Activated CD4-positive, alpha-beta T cell treated with anti-CD3 and anti-CD28 coated beads for 36 hours (primary cell): ENCODE measurements around the gene CUL7. TPM values are rescaled to one million over a fixed set of nuclear protein-coding genes. Genes with fewer than 3 reads are reported as not detected.

Source experiments
- ATAC-seq: fragments of 200-7000 bp; cut with Tn5 transposase; one replicate; pipeline ENCODE4 v1.10.0; 2021; ENCODE audit warnings: mild to moderate bottlenecking, moderate library complexity
- CTCF ChIA-PET: fragments of 350-600 bp; sonication (Branson Sonifier 250); formaldehyde crosslinking; loops from one replicate; lab custom pipeline; 2021; ENCODE audit warnings: antibody characterized with exemption; lab: Charles Lee
- POLR2A ChIA-PET: fragments of 350-600 bp; sonication (Branson Sonifier 250); formaldehyde crosslinking; loops from one replicate; lab custom pipeline; 2021; ENCODE audit warnings: antibody characterized with exemption, inconsistent platforms; lab: Charles Lee
- DNase-seq: peaks from one replicate; pipeline ENCODE4 v3.0.0-alpha.2; 2020
- H3K27ac Mint-ChIP-seq: one replicate; pipeline ENCODE4 v1.8.0; 2021; ENCODE audit warnings: mixed read lengths
- H3K27me3 Mint-ChIP-seq: one replicate; pipeline ENCODE4 v1.8.0; 2021; ENCODE audit warnings: mixed read lengths
- H3K36me3 Mint-ChIP-seq: one replicate; pipeline ENCODE4 v1.8.0; 2021; ENCODE audit warnings: low read depth, mixed read lengths
- H3K4me1 Mint-ChIP-seq: one replicate; pipeline ENCODE4 v1.8.0; 2021; ENCODE audit warnings: mixed read lengths
- H3K4me3 Mint-ChIP-seq: one replicate; pipeline ENCODE4 v1.8.0; 2021; ENCODE audit warnings: mild to moderate bottlenecking, moderate library complexity, mixed read lengths
- H3K9me3 Mint-ChIP-seq: one replicate; pipeline ENCODE4 v1.8.0; 2021; ENCODE audit warnings: low read depth, mixed read lengths
- intact Hi-C, 2 experiments: fragments of 100-400 bp; cut with DNase I in 1 of 2; cut with micrococcal nuclease in 1 of 2; formaldehyde crosslinking; loops; one replicate each; pipeline versions ENCODE4 v1.14.2 to v1.15.1; 2022 to 2024; cut with DNase I, micrococcal nuclease
- total RNA-seq, 2 experiments: library from RNA; stranded (reverse); gene quantifications; one replicate each; pipeline ENCODE4 v1.2.3, GENCODE V29; 2021

The CUL7 gene
- total RNA-seq, 2 experiments from 2014 or later: 16.3 to 18.0 TPM

DNA sequence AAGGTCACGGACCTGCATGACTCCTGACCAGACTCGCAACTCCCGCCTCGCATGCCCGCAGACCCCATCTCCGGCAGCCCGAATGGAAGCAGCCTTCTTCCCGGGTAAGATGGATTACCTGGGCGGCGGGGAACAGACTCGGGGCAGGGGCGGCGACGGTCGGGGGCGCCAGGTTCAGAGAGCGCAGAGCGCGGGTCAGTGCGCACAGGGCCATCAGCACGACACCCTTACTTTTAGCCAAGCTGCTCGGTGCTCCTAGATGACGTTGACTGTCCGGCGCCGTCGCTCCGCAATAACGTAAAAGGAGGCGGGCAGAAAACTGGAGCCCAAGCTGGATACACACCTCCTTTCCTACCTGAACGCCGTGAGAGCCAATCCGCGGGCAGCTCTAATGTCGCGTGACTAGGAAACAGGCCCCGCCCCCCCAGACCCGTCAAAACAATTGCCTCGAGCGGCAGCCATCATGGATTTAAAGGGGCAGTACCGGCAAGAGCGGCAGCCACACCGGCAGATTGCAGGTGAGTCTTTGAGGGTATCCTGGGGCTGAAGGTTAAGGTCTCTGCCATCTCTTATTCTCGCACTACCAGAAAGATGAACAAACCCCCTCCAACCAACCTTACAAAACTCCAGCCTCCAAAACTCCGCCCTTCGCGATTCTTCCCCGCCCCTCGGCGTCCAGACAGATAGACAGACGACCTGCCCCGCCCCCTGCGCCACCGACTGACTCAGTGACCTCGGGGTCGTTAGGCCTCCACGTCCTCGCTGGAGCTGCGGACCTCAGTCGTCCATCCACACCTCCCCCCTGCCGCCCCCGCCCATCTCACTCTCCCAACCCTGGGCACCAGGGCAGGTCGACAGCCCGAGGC, 5.8 kb upstream of the CUL7 start, which contains the start of the genes KLC4 and MRPL2:
KLC4 (plus strand) TSS at position 464 of the 866 bp plus-strand sequence. CDS start 1,705 bp downstream, outside the sequence.
MRPL2 (minus strand) TSS at position 267 of the 866 bp plus-strand sequence; CDS start at position 214, 53 bp downstream.
- H3K36me3 Mint-ChIP-seq: peaks cover 11% of the 10 kb centered on the region
- H3K4me3 Mint-ChIP-seq: peak within 1 kb of the TSS; percentile 85
- peaks cover 27% of the 10 kb centered on the region for H3K4me1 Mint-ChIP-seq
- ATAC-seq: peak; percentile 98
- peak; percentile 99 for DNase-seq
- H3K27ac Mint-ChIP-seq: peak within 1 kb of the TSS; percentile 94
- intact Hi-C loops: loop anchor here (1.0 to 10.0 kb wide), 19 partner anchors 38 to 1275 kb away; partner anchors contain the start of genes ABCC10 (in 2 of the 2), KLHDC3 (in 2 of the 2), PEX6 (in 2 of the 2) and SRF (in 2 of the 2)
- ChIA-PET CTCF (interaction anchor here (0.5 to 1.4 kb wide), 6 partner anchors 10 to 85 kb away, joined by 3 to 4 read pairs (median 4); partner anchors contain the start of gene RRP36), POLR2A (interaction anchor here (0.5 to 1.3 kb wide), 10 partner anchors 10 to 180 kb away, joined by 3 to 8 read pairs (median 3); partner anchors contain the start of genes CNPY3, KLHDC3, MEA1 and PEX6)
- H3K27me3 Mint-ChIP-seq: no peaks in the 10 kb centered on the region
- no peaks in the 10 kb centered on the region for H3K9me3 Mint-ChIP-seq

DNA sequence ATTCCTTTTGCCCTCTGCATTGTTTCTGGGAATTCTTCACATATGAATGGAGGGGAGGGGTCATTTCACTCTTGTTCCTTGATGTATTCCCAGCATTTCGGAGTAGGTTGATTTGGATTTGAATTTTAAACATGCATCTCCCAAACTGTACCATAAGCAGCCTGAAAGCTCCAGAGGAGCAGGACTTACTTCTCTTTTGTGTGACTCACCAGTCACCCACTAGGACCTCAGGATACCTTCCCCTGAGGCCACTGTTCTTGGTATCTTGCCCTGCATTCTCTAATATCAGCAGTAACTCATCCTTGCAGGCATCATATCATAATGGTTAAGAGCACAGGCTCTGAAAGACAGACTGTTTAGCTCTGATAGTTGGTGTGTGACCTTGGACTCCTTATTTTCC, 4.9 kb upstream of the CUL7 start:
- H3K36me3 Mint-ChIP-seq: peaks cover 15% of the 10 kb centered on the region
- DNase-seq (no peak), ATAC-seq (no peak)
- ChIA-PET CTCF (interaction anchor here (0.7 to 1.4 kb wide), 5 partner anchors 9 to 160 kb away, joined by 3 to 4 read pairs (median 4); partner anchors contain the start of gene RRP36), POLR2A (interaction anchor here (0.7 to 1.1 kb wide), 3 partner anchors 10 to 80 kb away, joined by 3 to 4 read pairs (median 3); partner anchors contain the start of gene PEX6)
- H3K9me3 Mint-ChIP-seq: no peaks in the 10 kb centered on the region
- H3K4me3 Mint-ChIP-seq: peak overlapping the region; percentile 85
- H3K27ac Mint-ChIP-seq: peak overlapping the region; percentile 94
- no peaks in the 10 kb centered on the region for H3K27me3 Mint-ChIP-seq
- intact Hi-C loops: loop anchor here (2.0 to 10.0 kb wide), 6 partner anchors 80 to 1274 kb away; partner anchors contain the start of genes DNPH1 (in 1 of the 2), PEX6 (in 1 of the 2), POLH (in 1 of the 2) and POLR1C (in 1 of the 2)
- peaks cover 34% of the 10 kb centered on the region for H3K4me1 Mint-ChIP-seq

DNA sequence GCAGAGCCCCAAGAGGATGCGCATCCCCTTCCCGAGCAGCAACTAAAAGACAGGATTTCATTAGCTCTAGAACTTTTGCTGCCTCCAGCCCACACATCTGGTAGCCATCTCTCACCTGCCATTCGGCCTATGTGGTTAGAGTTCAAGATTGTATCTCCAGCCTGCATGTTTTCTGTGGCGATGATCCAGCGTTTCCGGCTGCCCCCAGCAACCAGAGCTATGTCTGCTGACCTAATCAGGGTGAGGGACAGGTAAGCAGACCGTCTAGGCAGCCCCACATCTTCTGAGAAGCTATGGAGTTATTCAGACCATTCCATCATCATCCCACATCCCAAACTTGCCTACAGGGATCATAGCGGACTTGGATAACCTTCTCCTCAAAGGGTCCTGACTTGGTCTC, 2.3 kb upstream of the CUL7 start:
- no peak overlapping the region for H3K27ac Mint-ChIP-seq
- ATAC-seq (no peak), DNase-seq (no peak)
- ChIA-PET POLR2A (interaction anchor here (0.6 kb wide), 1 partner anchor 33 kb away, joined by 3 read pairs; no protein-coding TSS in a partner anchor), CTCF (interaction anchor here (0.6 to 1.7 kb wide), 3 partner anchors 87 to 356 kb away, joined by 3 read pairs; no protein-coding TSS in a partner anchor)
- H3K4me3 Mint-ChIP-seq: no peak overlapping the region
- intact Hi-C loops: loop anchor here in 1 of 2 experiments (10.0 kb wide), 3 partner anchors 491 to 1271 kb away; partner anchors contain the start of genes POLH, PRICKLE4, TOMM6 and UBR2
- no peaks in the 10 kb centered on the region for H3K9me3 Mint-ChIP-seq
- peaks cover 22% of the 10 kb centered on the region for H3K36me3 Mint-ChIP-seq
- H3K27me3 Mint-ChIP-seq: no peaks in the 10 kb centered on the region
- peaks cover 52% of the 10 kb centered on the region for H3K4me1 Mint-ChIP-seq

DNA sequence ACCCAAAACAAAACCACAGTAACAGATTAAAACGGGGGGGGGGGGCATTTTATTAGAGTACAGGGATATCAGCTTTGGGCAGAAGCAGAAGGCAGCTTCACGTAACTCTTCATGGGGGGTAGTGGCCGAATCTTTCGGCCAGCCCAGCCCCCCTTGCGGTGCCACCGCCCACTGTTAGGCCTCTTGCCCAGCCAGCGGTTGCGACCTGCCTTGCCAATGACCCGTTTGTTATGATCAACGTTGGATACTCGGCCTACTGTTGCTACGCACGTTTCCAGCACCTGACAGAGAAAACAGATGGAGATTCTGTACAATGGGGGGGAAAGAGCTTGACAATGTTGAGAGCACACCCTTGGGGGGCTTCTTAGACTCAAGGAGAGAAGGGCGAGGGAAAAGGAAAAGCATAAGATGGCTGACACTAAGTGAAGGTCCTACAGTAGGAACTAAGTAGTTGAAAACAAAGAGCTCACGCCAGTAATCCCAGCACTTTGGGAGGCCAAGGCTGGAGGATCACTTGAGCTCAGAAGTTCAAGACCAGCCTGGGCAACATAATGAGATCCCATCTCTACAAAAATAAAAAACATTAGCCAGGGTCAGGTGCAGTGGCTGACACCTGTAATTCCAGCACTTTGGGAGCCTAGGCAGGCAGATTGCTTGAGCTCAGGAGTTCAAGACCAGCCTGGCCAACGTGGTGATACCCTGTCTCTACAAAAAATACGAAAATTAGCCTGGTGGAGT, 724 bp upstream of the CUL7 start:
- peaks cover 44% of the 10 kb centered on the region for H3K4me1 Mint-ChIP-seq

DNA sequence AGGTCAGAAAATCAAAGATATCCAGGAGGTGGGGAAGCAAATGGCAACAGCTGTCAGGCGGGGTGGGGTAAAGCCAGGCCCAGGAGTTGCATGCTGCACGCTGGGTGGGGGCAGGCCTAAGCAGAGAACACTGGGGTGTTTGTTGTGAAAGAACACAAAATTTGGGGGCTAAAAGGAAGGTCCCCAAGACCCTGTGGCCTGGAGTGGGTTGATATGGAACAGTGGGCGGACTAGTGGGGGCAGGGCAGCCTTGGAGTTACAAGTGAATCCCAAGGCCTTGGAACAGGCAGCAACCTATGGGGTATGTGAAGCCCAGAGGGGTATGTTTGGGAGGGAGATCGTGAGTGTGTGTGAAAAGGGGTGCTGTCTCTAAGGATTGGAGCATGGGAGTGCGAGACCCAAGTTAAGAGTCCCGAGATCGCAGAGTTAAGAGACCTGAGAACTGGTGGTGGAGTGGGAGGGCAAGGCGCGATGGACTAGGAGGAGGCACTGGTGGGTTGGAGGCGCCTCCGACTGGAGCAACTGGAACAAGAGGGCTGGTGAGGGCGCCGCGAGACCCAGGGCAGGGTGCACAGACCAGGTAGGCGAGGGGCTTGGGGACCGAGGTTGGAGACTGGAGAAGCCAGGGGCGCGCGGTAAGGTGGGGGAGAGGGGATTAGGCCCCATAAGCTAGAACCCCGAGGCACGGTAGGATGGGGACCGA, 658 bp downstream of the CUL7 start:
- intact Hi-C loops: loop anchor here (1.0 to 10.0 kb wide), 11 partner anchors 39 to 1268 kb away; partner anchors contain the start of genes PPP2R5D (in 2 of the 2), CNPY3 (in 1 of the 2), KLHDC3 (in 1 of the 2) and PEX6 (in 1 of the 2)
- Mint-ChIP-seq H3K27me3 (no peaks in the 10 kb centered on the region), H3K27ac (peak overlapping the region; percentile 97), H3K4me3 (peak overlapping the region; percentile 99), H3K36me3 (peaks cover 37% of the 10 kb centered on the region), H3K9me3 (no peaks in the 10 kb centered on the region), H3K4me1 (peaks cover 36% of the 10 kb centered on the region)
- CTCF ChIA-PET: interaction anchor here (0.5 to 1.5 kb wide), 5 partner anchors 24 to 1251 kb away, joined by 3 to 5 read pairs (median 4); partner anchors contain the start of gene RRP36
- POLR2A ChIA-PET: interaction anchor here (1.1 kb wide), 1 partner anchor 123 kb away, joined by 3 read pairs; the partner anchor contains the start of gene CNPY3
- DNase-seq (peak; percentile 42), ATAC-seq (peak; percentile 24)

More for the DNA sequence above, 724 bp upstream of the CUL7 start:
- ATAC-seq: no peak
- no peak for DNase-seq
- no peaks in the 10 kb centered on the region for H3K27me3 Mint-ChIP-seq
- peak overlapping the region; percentile 99 for H3K4me3 Mint-ChIP-seq
- intact Hi-C loops: loop anchor here in 1 of 2 experiments (5.0 to 10.0 kb wide), 4 partner anchors 423 to 1270 kb away; partner anchors contain the start of genes POLH, PRICKLE4, TJAP1 and TOMM6
- ChIA-PET POLR2A (interaction anchor here (0.6 to 1.1 kb wide), 8 partner anchors 15 to 458 kb away, joined by 3 to 9 read pairs (median 4); partner anchors contain the start of genes CNPY3 and PEX6), CTCF (interaction anchor here (0.7 to 1.5 kb wide), 7 partner anchors 25 to 490 kb away, joined by 3 to 5 read pairs (median 3); partner anchors contain the start of genes KLHDC3, PEX6, RRP36 and UBR2)
- peak overlapping the region; percentile 97 for H3K27ac Mint-ChIP-seq
- H3K9me3 Mint-ChIP-seq: no peaks in the 10 kb centered on the region
- peaks cover 33% of the 10 kb centered on the region for H3K36me3 Mint-ChIP-seq

DNA sequence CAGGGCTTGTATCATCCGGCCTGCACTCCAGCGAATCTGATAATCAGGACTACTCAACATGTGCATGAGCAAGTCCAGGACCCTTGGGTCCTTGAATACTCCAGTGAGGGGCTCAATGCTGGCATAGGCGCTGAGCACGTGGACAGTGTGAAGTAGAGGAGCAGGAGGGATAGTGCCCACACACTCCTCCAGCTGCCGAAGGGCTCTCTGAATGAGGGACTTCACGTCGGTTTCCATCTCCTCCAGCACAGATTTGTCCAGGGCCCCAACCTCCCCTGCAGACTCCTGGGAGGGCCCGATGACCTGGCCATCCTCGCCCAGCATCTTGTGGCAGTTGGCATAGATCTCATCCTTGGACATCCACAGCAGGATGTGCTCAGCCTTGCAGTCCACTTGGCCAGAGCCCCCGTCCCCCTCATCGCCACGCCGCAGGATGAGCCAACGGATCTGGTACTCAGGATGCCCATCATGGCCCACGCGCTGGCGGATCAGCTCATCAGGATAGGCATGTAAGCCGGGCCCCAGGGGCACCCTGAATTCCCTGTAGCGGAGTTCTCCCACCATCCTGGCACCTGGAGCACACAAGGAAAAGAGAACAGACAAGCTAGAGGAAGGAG, 1.3 kb downstream of the CUL7 start:
- peaks cover 35% of the 10 kb centered on the region for H3K36me3 Mint-ChIP-seq
- no peak for DNase-seq
- ChIA-PET CTCF (interaction anchor here (0.6 kb wide), 1 partner anchor 1251 kb away, joined by 4 read pairs; no protein-coding TSS in a partner anchor), POLR2A (no interaction called here)
- peak overlapping the region; percentile 99 for H3K4me3 Mint-ChIP-seq
- H3K9me3 Mint-ChIP-seq: no peaks in the 10 kb centered on the region
- no peak for ATAC-seq
- H3K27ac Mint-ChIP-seq: peak overlapping the region; percentile 97
- H3K4me1 Mint-ChIP-seq: peaks cover 32% of the 10 kb centered on the region
- no peaks in the 10 kb centered on the region for H3K27me3 Mint-ChIP-seq
- intact Hi-C loops: loop anchor here in 1 of 2 experiments (2.0 to 10.0 kb wide), 5 partner anchors 152 to 1268 kb away; partner anchors contain the start of genes POLH, PRICKLE4, TJAP1 and TOMM6

DNA sequence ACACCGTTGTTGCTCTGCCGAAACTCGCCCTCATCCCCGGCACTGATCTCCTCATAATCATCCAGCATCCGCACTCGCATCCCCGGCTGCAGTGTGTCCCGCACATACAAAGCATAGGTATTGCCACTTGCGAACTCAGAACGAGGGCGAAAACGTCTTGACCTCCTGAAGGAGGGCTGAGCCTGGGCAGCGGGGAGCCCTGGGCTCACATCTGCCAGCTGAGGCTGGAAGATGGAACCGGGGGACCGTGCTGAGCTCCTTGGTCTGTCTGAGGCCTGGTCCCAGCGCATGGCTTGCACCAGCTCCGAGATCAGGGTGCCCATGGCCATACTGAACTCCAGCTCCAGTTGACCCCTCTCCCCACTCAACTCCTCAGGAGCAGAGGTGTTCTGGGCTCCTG, 2.7 kb downstream of the CUL7 start:
- no peak overlapping the region for H3K27ac Mint-ChIP-seq
- peaks cover 32% of the 10 kb centered on the region for H3K4me1 Mint-ChIP-seq
- intact Hi-C loops: loop anchor here in 1 of 2 experiments (5.0 to 10.0 kb wide), 4 partner anchors 426 to 1266 kb away; partner anchors contain the start of genes POLH, PRICKLE4, TJAP1 and TOMM6
- peaks cover 33% of the 10 kb centered on the region for H3K36me3 Mint-ChIP-seq
- no peak overlapping the region for H3K4me3 Mint-ChIP-seq
- H3K9me3 Mint-ChIP-seq: no peaks in the 10 kb centered on the region
- H3K27me3 Mint-ChIP-seq: no peaks in the 10 kb centered on the region
- CTCF ChIA-PET: interaction anchor here (0.5 to 1.4 kb wide), 3 partner anchors 10 to 151 kb away, joined by 3 read pairs; no protein-coding TSS in a partner anchor
- no peak for ATAC-seq
- POLR2A ChIA-PET: no interaction called here
- no peak for DNase-seq

DNA sequence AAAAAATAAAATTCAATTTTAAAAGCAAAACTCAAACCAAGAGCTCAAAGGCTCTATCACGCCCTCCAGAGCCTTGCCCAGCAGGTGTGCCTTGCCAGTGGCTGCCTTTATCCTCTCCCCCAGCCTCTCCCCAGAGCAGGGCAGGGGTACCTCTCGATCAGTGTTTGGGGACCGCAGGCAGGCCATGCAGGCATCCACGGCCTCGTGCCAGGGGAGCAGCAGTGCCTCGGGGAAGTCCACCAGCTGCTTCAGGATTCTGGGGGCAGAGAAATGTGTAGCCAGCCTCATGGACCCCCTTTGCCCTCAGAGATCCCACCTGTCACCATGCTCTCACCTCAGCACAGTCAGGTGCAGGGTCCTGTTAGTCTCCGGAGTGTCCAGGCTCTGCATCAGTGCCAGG, 5.7 kb downstream of the CUL7 start:
- no peak for DNase-seq
- intact Hi-C loops: no loop called here
- no peaks in the 10 kb centered on the region for H3K9me3 Mint-ChIP-seq
- H3K27me3 Mint-ChIP-seq: no peaks in the 10 kb centered on the region
- no peak for ATAC-seq
- H3K27ac Mint-ChIP-seq: no peak overlapping the region
- CTCF ChIA-PET: interaction anchor here (1.1 kb wide), 1 partner anchor 35 kb away, joined by 3 read pairs; the partner anchor contains the start of gene MEA1
- H3K36me3 Mint-ChIP-seq: peaks cover 28% of the 10 kb centered on the region
- POLR2A ChIA-PET: interaction anchor here (0.7 to 0.9 kb wide), 2 partner anchors 11 kb away, joined by 3 read pairs; partner anchors contain the start of genes KLC4 and MRPL2
- no peak overlapping the region for H3K4me3 Mint-ChIP-seq
- H3K4me1 Mint-ChIP-seq: peaks cover 22% of the 10 kb centered on the region

DNA sequence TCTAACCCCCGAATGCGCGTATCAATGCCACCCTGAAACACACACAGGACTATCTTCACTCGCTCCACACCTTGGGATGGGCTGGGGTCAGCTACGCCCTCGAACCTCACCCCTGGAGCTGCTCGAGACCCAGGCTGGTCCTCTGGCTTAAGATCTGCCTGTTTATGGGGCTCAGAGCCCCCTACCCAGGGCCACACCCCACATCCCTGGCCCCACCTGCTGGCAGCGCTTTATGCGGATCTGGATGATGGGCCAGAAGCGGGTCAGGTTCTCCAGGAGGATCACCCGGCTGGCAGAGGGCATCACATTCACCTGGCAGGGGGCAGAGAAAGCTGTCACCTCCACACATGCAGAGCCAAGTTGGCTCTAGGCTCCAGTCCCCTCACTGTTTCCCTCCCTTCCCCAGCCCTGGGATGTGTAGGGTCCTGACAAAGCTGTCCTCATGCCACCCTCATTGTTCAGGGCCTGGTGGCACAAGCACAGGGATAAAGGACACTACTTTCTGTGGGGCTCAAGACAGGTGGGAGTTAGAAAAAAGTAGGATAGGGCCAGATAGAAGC, 8.2 kb downstream of the CUL7 start:
- DNase-seq (no peak), ATAC-seq (no peak)
- Mint-ChIP-seq H3K4me3 (no peak overlapping the region), H3K27me3 (no peaks in the 10 kb centered on the region), H3K9me3 (no peaks in the 10 kb centered on the region), H3K27ac (no peak overlapping the region), H3K36me3 (peaks cover 25% of the 10 kb centered on the region), H3K4me1 (peaks cover under 1% of the 10 kb centered on the region)
- intact Hi-C loops: no loop called here
- ChIA-PET CTCF (interaction anchor here (0.7 kb wide), 1 partner anchor 69 kb away, joined by 3 read pairs; no protein-coding TSS in a partner anchor), POLR2A (no interaction called here)
